Activated T-helper 1 cell treated with anti-CD3 and anti-CD28 coated beads, Interleukin-2, amount 50 U/mL, for 16 hours (primary cell): Measurements from ENCODE around the gene UBE2N.

Source experiments
- DNase-seq, 2 donors: peaks; one replicate each; pipeline ENCODE4 v3.0.0-alpha.2; 2020; ENCODE audit warnings: low read depth in 1 of 2, low spot score in 1 of 2

The UBE2N gene, protein sequence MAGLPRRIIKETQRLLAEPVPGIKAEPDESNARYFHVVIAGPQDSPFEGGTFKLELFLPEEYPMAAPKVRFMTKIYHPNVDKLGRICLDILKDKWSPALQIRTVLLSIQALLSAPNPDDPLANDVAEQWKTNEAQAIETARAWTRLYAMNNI

DNA sequence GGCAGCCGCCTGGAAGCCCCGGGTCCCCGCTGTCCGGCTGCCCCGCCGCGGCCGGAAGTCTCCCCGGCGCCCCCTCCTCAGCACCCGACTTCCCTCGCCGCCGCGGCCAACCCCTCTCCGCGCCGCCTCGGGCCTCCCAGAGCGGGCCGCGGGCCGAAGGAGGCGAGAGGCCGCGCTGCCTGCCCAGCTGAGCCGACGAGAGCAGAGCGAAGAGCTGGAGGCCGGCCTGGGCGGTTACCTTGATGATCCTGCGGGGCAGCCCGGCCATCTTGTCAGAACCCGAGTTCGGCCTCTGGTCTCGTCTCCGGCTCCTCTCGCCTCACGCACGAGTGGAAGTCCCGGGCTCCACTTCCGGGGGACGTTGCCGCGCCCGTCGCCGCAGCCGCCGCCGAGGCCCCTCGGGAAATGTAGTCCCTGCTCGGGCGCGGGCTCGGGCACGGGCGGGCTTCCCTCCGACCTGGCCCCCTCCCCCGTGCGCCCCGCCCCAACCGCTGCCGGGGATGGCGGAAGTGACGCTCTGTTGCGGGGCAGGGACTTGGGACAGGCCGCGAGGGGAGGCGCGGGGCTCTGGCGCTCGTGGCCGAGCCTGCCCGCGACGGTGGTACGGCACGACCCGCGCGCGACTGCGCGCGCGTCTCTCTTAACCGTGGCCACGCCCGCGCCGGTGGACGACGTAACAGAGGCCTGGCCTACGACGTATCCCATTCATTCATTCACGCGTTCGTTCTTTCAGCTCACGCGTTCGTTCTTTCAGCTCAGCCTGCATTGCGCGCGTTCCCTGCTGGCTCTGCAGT lies at the start of gene UBE2N:
TSS of gene UBE2N (minus strand) at position 331 of the 794 bp plus-strand sequence. CDS start at position 268, 63 bp downstream.
- DNase-seq = peak; percentile 92 to 97

- DNase-seq = no peak
Observed at GRCh38 chr12:93484315-93484981, 42.7 kb upstream of the UBE2N start.

- DNase-seq = no peak
Observed at GRCh38 chr12:93483151-93483807, 41.5 kb upstream of the UBE2N start.

DNA sequence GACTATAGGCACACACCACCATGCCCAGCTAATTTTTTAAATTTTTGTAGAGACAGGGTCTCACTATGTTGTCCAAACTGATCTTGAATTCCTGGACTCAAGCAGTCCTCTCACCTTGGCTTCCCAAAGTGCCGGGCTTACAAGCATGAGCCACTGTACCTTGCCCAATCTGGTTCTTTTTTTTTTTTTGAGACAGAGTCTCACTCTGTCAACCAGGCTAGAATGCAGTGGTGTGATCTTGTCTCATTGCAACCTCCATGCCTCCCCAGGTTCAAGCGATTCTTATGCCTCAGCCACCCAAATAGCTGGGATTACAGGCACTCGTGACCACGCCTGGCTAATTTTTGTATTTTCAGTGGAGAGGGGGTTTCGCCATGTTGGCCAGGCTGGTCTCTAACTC lies 41.0 kb upstream of the UBE2N start:
- no peak for DNase-seq

GRCh38 chr12:93476555-93476954 lies 34.8 kb upstream of the UBE2N start:
- DNase-seq = no peak

DNA sequence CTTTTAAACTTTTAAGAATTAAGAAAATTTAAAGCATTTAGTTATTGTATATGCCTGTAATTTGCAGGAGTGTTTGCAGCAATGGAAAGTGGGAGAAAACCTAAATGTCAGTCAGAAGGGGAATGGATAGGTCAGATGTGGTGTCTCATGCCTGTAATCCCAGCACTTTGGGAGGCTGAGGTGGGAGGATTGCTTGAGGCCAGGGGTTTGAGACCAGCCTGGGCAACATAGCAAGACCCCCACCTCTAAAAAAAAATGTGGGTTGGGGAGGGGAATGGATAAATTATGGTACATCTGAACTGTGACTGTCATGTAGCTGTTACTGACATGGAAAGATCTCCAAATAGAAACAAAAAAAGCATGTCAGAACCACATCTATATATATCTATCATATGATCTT lies 27.6 kb upstream of the UBE2N start:
- DNase-seq = no peak

DNA sequence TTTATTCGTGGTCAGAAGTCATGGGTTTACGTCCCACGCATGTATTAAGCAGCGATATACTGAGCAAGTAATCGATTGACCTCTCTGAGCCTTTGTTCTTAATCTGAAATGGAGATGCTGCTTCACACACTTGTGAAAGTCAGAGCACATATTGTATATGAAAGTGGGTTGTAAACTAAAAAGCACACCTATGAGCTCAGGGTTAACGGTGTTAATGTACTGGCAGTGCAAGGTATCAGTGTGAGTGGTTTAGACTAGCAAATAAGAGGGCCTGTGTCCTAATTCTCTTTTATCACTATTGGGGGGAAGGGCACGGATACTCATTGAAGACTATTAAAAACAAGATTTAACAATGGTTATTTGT lies 26.2 kb upstream of the UBE2N start:
- no peak for DNase-seq

DNA sequence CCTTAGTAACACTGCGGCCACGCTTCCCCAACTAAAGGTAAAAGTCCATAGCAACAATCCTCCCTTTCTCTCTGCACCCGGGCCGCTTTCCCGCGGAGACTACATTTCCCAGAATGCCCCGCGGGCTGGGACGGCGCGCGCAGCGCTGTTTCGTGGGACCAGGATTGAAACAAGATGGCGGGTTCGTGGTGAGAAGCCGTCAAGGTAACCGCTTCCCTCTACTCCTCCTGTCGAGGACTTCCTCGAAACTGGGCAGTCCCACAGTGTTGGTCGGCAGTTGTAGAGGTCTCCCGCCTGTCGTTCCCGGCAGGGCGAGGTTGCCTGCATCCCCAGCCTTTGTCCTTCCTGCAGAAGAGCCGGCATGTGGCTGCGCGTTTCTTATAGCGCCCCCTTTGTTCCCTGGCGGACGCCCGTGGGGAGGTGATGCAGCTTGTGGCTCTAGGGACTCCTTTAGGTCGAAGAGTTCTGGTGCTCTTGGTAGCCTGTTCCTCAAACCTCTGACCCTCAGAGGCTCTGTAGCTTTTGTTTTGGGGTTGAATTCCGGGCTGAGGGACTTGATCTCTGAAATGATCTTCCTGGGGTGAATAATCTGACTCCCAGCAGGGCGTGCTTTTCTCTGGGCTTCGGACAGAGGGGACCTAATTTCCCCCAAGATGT lies 25.7 kb upstream of the UBE2N start, which contains the start of gene MRPL42:
TSS of gene MRPL42 (plus strand) at position 164 of the 657 bp plus-strand sequence. CDS start 1,772 bp downstream, outside the sequence.
- peak; percentile 83 to 90 for DNase-seq

DNA sequence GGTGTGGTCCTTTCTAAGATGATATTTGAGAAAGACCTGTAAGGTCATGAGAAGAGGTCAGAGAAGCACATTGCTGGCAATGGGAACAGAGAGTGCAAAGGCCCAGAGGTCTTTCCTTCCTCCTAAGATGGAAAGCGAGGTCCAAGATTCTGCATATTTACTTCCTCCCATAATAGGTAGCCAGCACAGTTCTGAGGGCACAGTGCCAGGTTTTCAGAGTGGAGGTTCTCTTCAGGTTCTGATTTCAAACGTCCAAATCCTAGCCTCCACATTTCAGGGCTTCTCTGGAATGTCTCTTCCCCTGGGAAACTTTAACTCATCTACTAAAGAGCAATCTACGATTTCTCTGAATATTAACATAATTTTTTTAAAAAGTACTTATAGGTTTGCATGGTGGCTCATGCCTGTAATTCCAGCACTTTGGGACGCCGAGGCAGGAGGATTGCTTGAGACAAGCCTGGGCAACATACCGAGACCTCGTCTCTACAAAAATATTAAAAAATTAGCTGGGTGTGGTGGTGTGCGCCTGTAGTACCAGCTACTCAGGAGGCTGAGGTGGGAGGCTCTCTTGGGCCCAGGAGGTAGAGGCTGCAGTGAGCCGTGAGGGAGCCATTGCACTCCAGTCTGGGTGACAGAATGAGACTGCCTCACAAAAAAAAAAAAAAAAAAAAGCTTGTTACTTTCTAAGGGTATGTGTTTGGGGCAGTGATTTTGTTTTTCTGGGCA lies 25.0 kb upstream of the UBE2N start:
- DNase-seq = no peak

- DNase-seq = no peak
Observed at GRCh38 chr12:93465841-93466240, 24.1 kb upstream of the UBE2N start.

- no peak for DNase-seq
Observed at GRCh38 chr12:93461503-93461902, 19.8 kb upstream of the UBE2N start.

GRCh38 chr12:93460902-93461301 lies 19.2 kb upstream of the UBE2N start:
- no peak for DNase-seq

DNA sequence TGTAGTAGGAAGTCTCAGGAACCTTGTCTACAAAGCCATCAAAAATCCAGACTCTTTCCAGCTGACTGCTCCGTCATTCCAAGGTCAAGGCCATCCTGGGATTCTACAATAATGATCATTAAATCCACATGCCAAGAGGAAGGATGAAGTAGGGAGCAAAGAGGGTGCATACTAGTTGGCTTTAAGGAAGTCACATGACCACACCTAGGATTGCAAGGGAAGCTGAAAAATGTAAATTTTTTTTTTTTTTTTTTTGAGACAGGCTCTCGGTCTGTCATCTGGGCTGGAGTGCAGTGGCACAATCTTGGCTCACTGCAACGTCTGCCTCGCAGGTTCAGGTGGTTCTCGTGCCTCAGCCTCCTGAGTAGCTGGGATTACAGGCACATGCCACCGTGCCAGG lies 18.3 kb upstream of the UBE2N start:
- DNase-seq = no peak

DNA sequence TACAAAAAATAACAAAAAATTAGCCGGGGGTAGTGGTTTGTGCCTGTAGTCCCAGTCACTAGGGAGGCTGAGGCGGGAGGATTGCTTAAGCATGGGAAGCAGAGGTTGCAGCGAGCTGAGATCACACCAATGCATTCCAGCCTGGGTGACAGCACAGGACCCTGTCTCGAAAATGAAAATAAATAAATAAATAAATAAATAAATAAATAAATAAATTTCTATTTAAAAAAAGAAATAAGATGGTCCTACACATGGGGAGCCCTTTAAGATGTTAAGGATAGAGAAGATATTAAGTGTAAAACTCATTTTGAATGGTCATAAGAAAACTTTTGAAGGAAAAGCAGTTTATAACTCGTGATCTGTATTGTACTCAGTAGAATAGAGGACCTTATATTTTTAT lies 17.4 kb upstream of the UBE2N start:
- DNase-seq = no peak

- no peak for DNase-seq
Observed at GRCh38 chr12:93456077-93456476, 14.3 kb upstream of the UBE2N start.

DNA sequence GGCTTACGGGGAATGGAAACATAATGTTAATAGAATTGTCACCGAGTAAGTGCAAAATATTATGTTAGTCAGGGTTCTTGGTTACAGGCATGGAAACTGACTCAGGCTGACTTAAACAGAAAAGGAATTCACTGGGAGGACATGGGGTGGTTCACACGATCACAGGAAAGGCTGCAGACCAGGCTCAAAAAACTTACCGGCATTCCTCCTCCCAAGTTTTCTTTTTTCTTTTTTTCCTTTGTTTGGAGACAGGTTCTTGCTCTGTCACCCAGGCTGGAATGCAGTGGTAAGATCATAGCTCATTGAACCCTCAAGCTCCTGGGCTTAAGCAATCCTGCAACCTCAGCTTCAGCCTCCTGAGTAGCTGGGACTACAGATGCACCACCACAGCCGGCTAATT lies 11.9 kb upstream of the UBE2N start:
- no peak for DNase-seq

GRCh38 chr12:93451423-93452158 lies 9.8 kb upstream of the UBE2N start:
- no peak for DNase-seq

- DNase-seq = no peak
Observed at GRCh38 chr12:93449277-93449676, 7.5 kb upstream of the UBE2N start.

- no peak for DNase-seq
Observed at GRCh38 chr12:93448796-93449195, 7.0 kb upstream of the UBE2N start.
